NCI-H524 treated with DMSO at 0.1 percent for 48 hours (cell line): Measurements from ENCODE around the gene FOLH1.
"Not testable (repeated sequence)": the region's sequence is repeated elsewhere in the genome, so short reads cannot be mapped to it uniquely, and the experiment has no call there.

Source experiments
- DNase-seq: peaks from one replicate; lab custom pipeline; 2025; lab: John Stamatoyannopoulos, UW

Gene FOLH1

DNA sequence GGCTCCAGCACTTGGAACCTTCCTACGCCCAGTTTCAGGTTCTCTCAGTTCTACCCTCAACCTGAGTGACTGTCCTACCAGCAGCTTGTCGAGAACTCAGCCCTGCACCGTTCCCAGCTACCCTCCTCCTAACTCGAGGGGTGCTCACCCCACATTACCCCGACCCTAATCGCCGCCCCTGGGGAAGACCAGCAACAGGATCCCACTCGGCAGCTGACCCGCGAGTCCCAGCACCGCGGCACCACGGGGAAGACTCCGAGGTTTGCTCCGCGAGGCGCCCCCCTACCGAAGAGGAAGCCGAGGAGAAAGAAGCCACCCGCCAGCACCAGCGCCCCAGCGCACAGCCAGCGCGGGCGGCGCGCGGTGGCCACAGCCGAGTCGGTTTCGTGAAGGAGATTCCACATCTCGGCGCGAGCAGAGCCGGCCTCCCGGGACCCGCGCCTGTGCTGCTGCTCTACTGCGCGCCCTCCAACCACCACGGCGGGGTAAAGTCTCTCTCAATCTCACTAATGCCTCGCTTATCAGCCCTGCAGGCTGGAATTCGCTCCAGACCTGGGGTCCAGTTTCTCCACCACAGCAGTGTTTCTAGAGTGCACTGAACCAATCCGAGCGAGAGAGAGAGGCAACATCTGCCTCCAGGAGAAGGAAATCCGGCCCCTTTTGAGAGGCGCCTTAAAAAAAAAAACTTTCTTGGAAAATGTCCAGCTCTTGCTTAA, at the start of gene FOLH1:
Gene FOLH1, minus strand, starts transcription at position 597 of the 716 bp plus-strand sequence. Its CDS starts 193 bp downstream, at position 404.
- DNase-seq, result no peak

GRCh38 chr11:49255148-49255547, 46.7 kb upstream of the FOLH1 start:
- not testable (repeated sequence) for DNase-seq

GRCh38 chr11:49251212-49251611, 42.8 kb upstream of the FOLH1 start:
- not testable (repeated sequence) for DNase-seq

DNA sequence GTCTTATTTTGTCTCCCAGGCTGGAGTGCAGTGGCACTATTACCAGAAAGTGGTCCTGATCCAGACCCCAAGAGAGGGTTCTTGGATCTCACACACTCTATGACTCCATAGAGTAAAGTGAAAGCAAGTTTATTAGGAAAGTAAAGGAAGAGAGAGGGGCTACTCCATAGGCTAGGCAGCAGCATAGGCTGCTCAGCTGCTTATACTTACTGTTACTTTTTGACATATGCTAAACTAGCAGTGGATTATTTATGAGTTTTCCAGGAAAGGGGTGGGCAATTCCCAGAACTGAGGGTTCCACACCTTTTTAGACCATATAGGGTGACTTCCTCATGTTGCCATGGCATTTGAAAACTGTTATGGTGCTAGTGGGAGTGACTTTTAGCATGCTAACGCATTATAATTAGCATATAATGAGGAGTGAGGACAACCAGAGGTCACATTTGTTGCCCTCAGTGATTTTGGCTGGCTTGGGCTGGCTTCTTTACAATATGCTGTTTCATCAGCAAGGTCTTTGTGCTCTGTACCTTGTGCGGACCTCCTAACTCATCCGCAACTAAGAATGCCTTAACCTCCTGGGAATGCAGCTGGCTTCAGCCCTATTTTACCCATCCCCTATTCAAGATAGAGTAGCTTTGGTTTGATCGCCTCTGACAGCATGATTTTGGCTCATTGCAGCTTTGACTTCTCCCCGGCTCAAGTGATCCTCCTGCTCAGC, 42.2 kb upstream of the FOLH1 start:
- DNase-seq, result not testable (repeated sequence)

DNA sequence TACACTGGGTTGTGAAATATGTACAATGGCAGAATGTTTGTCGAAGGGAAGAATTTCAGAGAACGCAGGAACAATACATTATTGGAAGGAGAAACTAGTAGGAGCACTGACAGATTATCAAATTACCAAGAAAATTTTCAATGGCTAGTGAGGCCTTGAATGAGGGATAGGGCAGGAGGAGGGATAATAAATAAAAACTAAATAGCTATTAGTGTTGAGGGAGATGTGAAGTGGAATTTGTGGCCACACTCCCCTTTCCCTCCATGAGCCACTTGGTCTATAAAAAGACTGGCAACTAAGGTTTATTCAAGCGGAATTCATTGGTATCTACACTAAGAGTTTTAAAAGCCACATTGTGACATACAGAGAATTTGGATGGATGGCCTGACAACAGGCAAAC, 41.0 kb upstream of the FOLH1 start:
- DNase-seq, result not testable (repeated sequence)

DNA sequence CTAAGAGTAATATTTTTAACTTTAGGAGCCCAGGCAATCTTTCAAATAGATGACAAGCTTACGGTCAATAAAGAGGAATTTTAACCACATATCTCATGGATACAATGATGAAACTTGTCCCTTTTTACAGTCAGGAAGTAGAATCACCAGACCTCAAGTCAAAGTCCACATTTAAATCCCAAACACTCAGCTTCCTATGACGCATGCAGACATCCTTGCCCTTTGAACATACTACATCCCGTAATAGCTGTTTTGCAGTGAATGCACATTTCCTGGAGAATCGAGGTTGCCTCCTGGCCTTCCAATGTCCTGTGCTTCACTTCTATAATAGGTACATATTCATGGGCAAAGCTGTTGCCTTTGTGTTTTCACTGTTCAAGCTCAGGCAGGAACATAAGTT, 25.3 kb upstream of the FOLH1 start:
- DNase-seq, result not testable (repeated sequence)

- DNase-seq, result not testable (repeated sequence)
Measured at GRCh38 chr11:49233019-49233418, 24.6 kb upstream of the FOLH1 start.

DNA sequence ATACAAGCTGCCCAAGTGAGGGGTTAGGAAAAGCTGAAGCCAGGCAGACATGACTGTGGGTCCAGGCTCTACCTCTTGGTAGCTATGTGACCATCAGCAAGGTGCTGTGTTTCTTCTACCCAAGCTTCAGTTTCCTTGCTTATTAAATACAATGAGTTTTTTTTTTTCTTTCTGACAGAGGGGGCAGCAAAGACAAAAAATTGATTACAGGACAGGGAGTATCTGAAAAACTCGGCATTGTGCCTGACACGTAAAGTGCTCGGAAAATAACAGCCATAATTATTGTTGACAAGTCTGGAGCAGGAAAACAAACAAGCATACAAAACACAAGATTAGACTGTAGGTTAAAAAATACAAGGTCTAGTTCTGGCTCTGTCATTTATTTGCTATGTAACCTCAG, 23.3 kb upstream of the FOLH1 start:
- not testable (repeated sequence) for DNase-seq

- not testable (repeated sequence) for DNase-seq
Measured at GRCh38 chr11:49230534-49230933, 22.1 kb upstream of the FOLH1 start.

GRCh38 chr11:49230001-49230400, 21.6 kb upstream of the FOLH1 start:
- DNase-seq, result not testable (repeated sequence)

GRCh38 chr11:49229136-49229535, 20.7 kb upstream of the FOLH1 start:
- not testable (repeated sequence) for DNase-seq

- not testable (repeated sequence) for DNase-seq
Measured at GRCh38 chr11:49225255-49225785, 16.9 kb upstream of the FOLH1 start.

GRCh38 chr11:49221112-49221511, 12.7 kb upstream of the FOLH1 start:
- no peak for DNase-seq

DNA sequence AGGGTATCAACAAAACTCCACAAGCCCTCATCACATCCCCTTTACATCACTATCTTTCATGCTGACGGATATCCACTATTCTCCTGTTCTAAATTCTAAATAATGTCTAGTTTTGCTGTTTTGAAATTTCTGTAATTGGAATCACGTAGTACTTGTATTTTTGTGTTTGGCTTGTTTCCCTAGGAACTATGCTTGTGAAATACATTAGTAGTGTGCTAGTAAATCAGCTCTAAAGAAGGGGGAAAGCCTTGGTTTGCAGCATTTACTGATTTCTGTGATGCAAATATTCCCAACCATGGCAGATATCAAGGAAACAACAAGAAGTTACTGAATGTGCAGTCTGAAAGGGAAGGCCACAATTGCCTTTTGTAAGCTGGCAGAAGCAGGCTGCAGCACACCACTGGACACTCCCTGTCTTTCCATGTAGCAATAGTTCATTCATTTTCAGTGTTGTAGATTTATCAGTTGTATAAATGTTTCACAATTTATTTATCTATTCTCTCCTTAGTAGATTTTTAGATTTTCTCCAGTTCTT, 4.7 kb upstream of the FOLH1 start:
- DNase-seq, result no peak

GRCh38 chr11:49206999-49207398, 1.4 kb downstream of the FOLH1 start:
- not testable (repeated sequence) for DNase-seq

DNA sequence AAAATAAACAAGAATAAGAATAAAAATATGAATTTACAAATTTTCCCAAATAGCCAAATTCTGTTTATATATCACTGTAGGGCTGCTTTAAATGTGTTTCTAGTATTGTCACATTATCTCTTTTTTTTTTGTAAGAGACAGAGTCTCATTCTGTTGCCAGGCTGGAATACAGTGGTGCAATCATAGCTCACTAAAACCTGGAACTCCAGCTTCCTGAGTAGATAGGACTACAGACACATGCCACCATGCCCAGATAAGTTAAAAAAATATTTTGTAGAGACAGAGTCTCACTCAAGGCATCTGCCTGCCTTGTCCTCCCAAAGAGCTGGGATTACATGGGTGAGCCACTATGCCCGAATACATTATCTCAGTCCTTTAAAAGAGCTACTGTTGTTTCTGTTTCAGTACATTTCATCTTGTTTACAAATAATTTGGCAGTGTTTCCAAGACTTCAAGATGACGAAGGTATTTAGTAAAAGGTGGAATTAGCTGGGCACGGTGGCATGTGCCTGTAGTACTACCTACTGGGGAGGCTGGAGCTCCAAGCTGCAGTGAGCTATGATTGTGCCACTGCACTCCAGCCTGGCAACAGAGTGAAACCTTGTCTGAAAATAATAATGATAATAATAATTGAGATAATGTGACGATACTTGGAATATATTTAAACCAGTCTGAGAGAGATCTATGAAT, 6.0 kb downstream of the FOLH1 start:
- DNase-seq, result no peak

GRCh38 chr11:49196775-49197174, 11.6 kb downstream of the FOLH1 start:
- not testable (repeated sequence) for DNase-seq

- DNase-seq, result not testable (repeated sequence)
Measured at GRCh38 chr11:49196002-49196401, 12.4 kb downstream of the FOLH1 start.

DNA sequence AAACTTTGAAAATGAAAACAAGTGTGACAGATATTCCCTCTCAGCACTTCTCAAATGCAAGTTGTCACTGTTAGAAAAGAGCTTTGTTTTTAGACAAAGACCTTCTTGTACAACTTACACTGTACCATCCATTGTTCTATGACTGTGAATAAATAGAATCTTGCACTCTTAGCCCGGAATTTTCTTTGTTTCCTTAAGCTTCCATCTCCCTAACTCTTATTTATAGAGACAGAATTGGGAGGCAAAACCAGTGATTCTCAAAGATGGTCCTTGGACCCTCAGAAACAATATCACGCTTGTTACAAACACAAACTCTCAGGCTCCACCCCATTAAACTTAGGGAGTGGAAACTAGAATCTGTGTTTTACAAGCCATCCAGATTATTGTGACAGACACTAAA, 18.1 kb downstream of the FOLH1 start:
- DNase-seq, result not testable (repeated sequence)

- not testable (repeated sequence) for DNase-seq
Measured at GRCh38 chr11:49186225-49186624, 22.2 kb downstream of the FOLH1 start.

GRCh38 chr11:49185597-49185996, 22.8 kb downstream of the FOLH1 start:
- DNase-seq, result not testable (repeated sequence)

DNA sequence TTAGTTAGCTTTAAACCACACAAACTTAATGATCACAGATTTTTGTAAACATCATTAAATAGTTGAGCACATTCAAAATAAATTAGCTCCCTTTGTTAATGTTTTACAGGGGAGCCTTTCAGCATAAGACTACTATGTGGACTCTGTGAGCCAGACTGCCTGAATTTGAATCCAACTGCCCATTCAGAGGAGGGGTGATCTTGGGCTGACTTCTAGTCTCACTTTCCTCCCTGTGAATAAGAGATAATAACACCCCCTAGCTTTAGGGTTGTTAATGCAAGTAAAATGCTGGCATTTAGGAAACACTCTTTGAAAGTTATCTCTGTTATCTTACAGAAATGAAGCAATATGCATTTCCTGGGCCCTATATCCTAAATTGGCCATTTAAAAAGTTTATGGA, 23.6 kb downstream of the FOLH1 start:
- not testable (repeated sequence) for DNase-seq
